ENCODE results near the gene RAB31. TPM values are rescaled to one million over a fixed set of nuclear protein-coding genes. Genes with fewer than 3 reads are reported as not detected.
A peak's percentile ranks its signal among the peaks of the same experiment; 100 is the strongest.

The RAB31 gene
- total RNA-seq, 3 donors from 2014 or later = 22.4 to 110 (median 32.4) TPM

DNA sequence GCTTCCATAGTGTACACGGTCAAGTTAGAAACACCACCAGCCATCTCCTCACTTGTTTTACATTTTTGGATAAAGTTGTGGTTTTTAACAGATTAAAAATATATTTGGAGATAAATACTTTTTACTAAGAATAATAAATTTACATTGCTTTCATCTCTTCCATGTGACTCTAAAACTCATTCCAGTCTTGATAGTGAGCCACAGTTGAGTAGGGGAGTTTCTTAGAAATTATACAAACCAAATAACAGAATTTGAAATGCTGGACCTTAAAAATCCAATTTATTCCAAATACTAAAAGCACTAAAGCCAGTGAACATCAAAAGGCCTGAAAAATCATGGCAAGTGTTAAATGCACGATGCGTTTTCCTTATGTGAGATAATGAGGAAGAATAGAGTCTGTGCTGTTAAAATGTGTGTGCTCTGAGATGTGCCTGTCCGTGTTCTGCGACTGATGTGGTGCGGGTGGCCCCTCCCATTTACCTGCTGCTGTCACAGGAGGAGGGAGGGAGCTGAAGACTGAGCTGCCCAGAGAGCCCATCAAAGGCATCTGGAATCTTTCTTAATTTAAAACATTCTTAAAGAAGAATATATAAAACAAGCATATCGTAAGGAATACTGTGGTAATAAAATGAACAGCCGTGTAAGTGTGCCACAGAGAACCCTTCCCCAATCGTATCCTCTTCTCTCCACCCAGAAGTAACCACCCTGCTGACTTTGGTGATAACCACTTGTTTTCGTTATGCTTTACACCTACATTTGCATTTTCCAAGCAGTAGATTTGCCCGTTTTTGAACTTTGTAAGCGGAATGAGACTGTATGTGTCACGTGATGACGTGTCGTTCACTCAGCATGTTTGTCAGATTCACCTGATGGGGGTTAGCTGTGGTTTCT is 120.7 kb downstream of the RAB31 start:
- TF ChIP-seq POLR2A (IDR thresholded peaks at IDR 0.05) (no peak), CTCF (IDR thresholded peaks at IDR 0.05) (no peak), POLR2AphosphoS5 (IDR thresholded peaks at IDR 0.05) (no peak)
- intact Hi-C loops (cut with DNase I; ENCODE audit: low total_unique reads) = no loop called here
- H3K36me3 ChIP-seq = no peaks in the 10 kb centered on the region
- no peaks in the 10 kb centered on the region for H3K9me3 ChIP-seq
- H3K27me3 ChIP-seq = no peaks in the 10 kb centered on the region
- DNase-seq (ENCODE audit: low spot score in 2 of 2) = no peak
- no peak overlapping the region for H3K4me3 ChIP-seq
- H3K4me1 ChIP-seq = peaks cover 4 to 24% of the 10 kb centered on the region in 2 donors
- H3K27ac ChIP-seq = peak overlapping the region; percentile 81 to 93

DNA sequence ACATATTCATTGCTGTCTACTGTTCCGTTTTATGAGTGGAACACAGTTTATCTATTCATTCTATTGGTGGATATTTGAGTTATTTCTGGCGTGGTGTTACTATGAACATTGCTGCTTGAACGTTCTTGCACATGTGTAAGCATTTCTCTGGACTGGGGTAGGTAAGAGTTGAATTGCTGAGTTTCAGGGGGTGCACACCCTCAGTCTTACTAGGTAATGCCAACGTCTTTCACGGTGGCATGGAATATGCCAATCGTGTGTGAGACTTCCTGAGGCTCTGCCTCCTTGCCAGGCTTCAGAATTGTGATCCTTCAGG is 121.3 kb downstream of the RAB31 start:
- intact Hi-C loops (cut with DNase I; ENCODE audit: low total_unique reads) = no loop called here
- peaks cover 0 to 19% of the 10 kb centered on the region in 2 donors for H3K4me1 ChIP-seq

GRCh38 chr18:9831036-9831722 is 123.1 kb downstream of the RAB31 start:
- H3K36me3 ChIP-seq = no peaks in the 10 kb centered on the region
- intact Hi-C loops (cut with DNase I; ENCODE audit: low total_unique reads) = no loop called here
- H3K4me1 ChIP-seq = peaks cover 0 to 6% of the 10 kb centered on the region in 2 donors
- no peak overlapping the region for H3K27ac ChIP-seq
- no peak overlapping the region for H3K4me3 ChIP-seq
- DNase-seq (ENCODE audit: low spot score in 2 of 2) = no peak
- TF ChIP-seq POLR2A (IDR thresholded peaks at IDR 0.05) = no peak
- TF ChIP-seq POLR2AphosphoS5 (IDR thresholded peaks at IDR 0.05) = no peak
- no peak for TF ChIP-seq CTCF (IDR thresholded peaks at IDR 0.05)
- no peaks in the 10 kb centered on the region for H3K9me3 ChIP-seq
- no peaks in the 10 kb centered on the region for H3K27me3 ChIP-seq

More for the DNA sequence above, 121.3 kb downstream of the RAB31 start:
- no peaks in the 10 kb centered on the region for H3K36me3 ChIP-seq
- H3K27ac ChIP-seq = no peak overlapping the region
- H3K4me3 ChIP-seq = no peak overlapping the region
- no peaks in the 10 kb centered on the region for H3K27me3 ChIP-seq
- no peaks in the 10 kb centered on the region for H3K9me3 ChIP-seq
- TF ChIP-seq POLR2A (IDR thresholded peaks at IDR 0.05) = no peak
- no peak for TF ChIP-seq CTCF (IDR thresholded peaks at IDR 0.05)
- TF ChIP-seq POLR2AphosphoS5 (IDR thresholded peaks at IDR 0.05) = no peak
- no peak for DNase-seq (ENCODE audit: low spot score in 2 of 2)

GRCh38 chr18:9831723-9832199 is 123.7 kb downstream of the RAB31 start:
- H3K27me3 ChIP-seq = no peaks in the 10 kb centered on the region
- no peak for DNase-seq (ENCODE audit: low spot score in 2 of 2)
- H3K27ac ChIP-seq = no peak overlapping the region
- no peaks in the 10 kb centered on the region for H3K36me3 ChIP-seq
- intact Hi-C loops (cut with DNase I; ENCODE audit: low total_unique reads) = no loop called here
- no peaks in the 10 kb centered on the region for H3K9me3 ChIP-seq
- H3K4me1 ChIP-seq = peaks cover 0 to 4% of the 10 kb centered on the region in 2 donors
- no peak overlapping the region for H3K4me3 ChIP-seq
- TF ChIP-seq POLR2AphosphoS5 (IDR thresholded peaks at IDR 0.05) (no peak), CTCF (IDR thresholded peaks at IDR 0.05) (no peak), POLR2A (IDR thresholded peaks at IDR 0.05) (no peak)

DNA sequence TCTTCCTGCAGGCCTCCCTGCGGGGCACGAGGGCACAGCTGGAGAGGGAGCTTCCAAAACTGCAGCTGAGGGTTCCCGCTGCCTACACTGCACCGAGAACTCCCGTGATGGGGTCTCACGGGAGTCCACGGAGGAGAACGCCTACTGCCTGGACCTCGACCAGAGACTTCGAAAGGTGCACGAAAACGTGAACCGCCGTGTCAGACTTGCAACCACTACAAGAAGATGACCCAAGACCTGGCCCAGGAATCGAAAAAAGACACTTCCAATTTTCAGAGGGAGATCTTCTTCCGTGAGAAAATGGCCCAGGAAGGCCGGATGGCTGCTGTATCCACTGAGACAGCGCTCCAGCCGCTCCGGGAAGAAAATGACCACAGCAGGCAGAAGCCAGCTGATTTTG is 124.8 kb downstream of the RAB31 start:
- Histone ChIP-seq H3K9me3 (no peaks in the 10 kb centered on the region), H3K4me3 (no peak overlapping the region), H3K36me3 (no peaks in the 10 kb centered on the region), H3K4me1 (peaks cover 0 to 4% of the 10 kb centered on the region in 2 donors), H3K27me3 (no peaks in the 10 kb centered on the region), H3K27ac (no peak overlapping the region)
- TF ChIP-seq CTCF (IDR thresholded peaks at IDR 0.05) = no peak
- TF ChIP-seq POLR2A (IDR thresholded peaks at IDR 0.05) = no peak
- no peak for TF ChIP-seq POLR2AphosphoS5 (IDR thresholded peaks at IDR 0.05)
- intact Hi-C loops (cut with DNase I; ENCODE audit: low total_unique reads) = no loop called here
- DNase-seq (ENCODE audit: low spot score in 2 of 2) = no peak

Data from breast epithelium (tissue), 4 donors.